Common myeloid progenitor, CD34-positive (primary cell): ENCODE data around the gene CSMD2.

Experiments
- CTCF ChIA-PET: fragments of 350-600 bp; sonication (Branson Sonifier 250); formaldehyde crosslinking; loops from one replicate; lab custom pipeline; 2021; ENCODE audit warnings: antibody characterized with exemption; lab: Charles Lee
- POLR2A ChIA-PET: fragments of 350-600 bp; sonication (Branson Sonifier 250); formaldehyde crosslinking; loops from one replicate; lab custom pipeline; 2021; ENCODE audit warnings: antibody characterized with exemption; lab: Charles Lee
- DNase-seq, 3 donors: peaks; one replicate each; pipeline versions ENCODE4 v3.0.0 to v3.0.0-alpha.2; 2013
- H3K27ac ChIP-seq, 2 experiments: 1 replicate in 1 of 2; 2 replicates in 1 of 2; pipeline ENCODE4 v1.7.0; 2013; ENCODE audit warnings: inconsistent platforms in 2 of 2, low read length in 2 of 2, mild to moderate bottlenecking in 2 of 2, low read depth in 1 of 2, moderate library complexity in 1 of 2; ENCODE audit not compliant: severe bottlenecking in 2 of 2, insufficient read depth in 1 of 2, poor library complexity in 1 of 2
- H3K27me3 ChIP-seq, 5 experiments: replicated peaks in 2 of 5; 1 replicate in 3 of 5; 2 replicates in 2 of 5; pipeline versions ENCODE4 v1.6.1 to v1.7.0; 2013; ENCODE audit warnings: low read length in 4 of 5, mild to moderate bottlenecking in 2 of 5, moderate library complexity in 2 of 5, inconsistent platforms in 1 of 5; ENCODE audit not compliant: insufficient read depth in 5 of 5, control insufficient read depth in 4 of 5
- H3K36me3 ChIP-seq, 4 experiments: 1 replicate in 2 of 4; 2 replicates in 2 of 4; pipeline versions ENCODE4 v1.6.1 to v1.7.0; 2013; ENCODE audit warnings: low read length in 3 of 4, control low read depth in 1 of 4, mild to moderate bottlenecking in 1 of 4; ENCODE audit not compliant: control insufficient read depth in 4 of 4, insufficient read depth in 4 of 4
- H3K4me1 ChIP-seq, 4 experiments: 1 replicate in 3 of 4; 2 replicates in 1 of 4; pipeline versions ENCODE4 v1.6.1 to v1.7.1; 2013; ENCODE audit warnings: low read length in 3 of 4, mild to moderate bottlenecking in 3 of 4, control low read depth in 1 of 4, inconsistent platforms in 1 of 4, moderate library complexity in 1 of 4; ENCODE audit not compliant: control insufficient read depth in 4 of 4, insufficient read depth in 4 of 4; ENCODE audit errors: control extremely low read depth in 1 of 4
- H3K4me3 ChIP-seq, 7 experiments: 1 replicate in 4 of 7; 2 replicates in 3 of 7; pipeline versions ENCODE4 v1.5.1 to v1.7.0; 2013; ENCODE audit warnings: mild to moderate bottlenecking in 7 of 7, low read length in 6 of 7, moderate library complexity in 6 of 7, inconsistent platforms in 2 of 7, low read depth in 2 of 7, control low read depth in 1 of 7; ENCODE audit not compliant: insufficient read depth in 4 of 7, control insufficient read depth in 1 of 7; ENCODE audit errors: extremely low read depth in 1 of 7
- H3K9me3 ChIP-seq, 5 experiments: 1 replicate in 4 of 5; 2 replicates in 1 of 5; pipeline versions ENCODE4 v1.6.1 to v1.7.1; 2013; ENCODE audit warnings: low read length in 4 of 5, mild to moderate bottlenecking in 2 of 5, inconsistent platforms in 1 of 5, low read depth in 1 of 5, moderate library complexity in 1 of 5; ENCODE audit not compliant: control insufficient read depth in 4 of 5, insufficient read depth in 2 of 5; ENCODE audit errors: control extremely low read depth in 1 of 5
- WGBS: methylation state at CpG from one replicate; pipeline ENCODE4 v1.1.5; 2013; ENCODE audit not compliant: insufficient coverage; 5-methylcytosine and 5-hydroxymethylcytosine counted together

CSMD2 gene

GRCh38 chr1:33654267-33654834 is 510.7 kb downstream of the CSMD2 start:
- peak; percentile 10 to 37 (median 30) for DNase-seq
- H3K27me3 ChIP-seq, result peaks cover 0 to 6% (median 0%) of the 10 kb centered on the region in 5 experiments
- ChIA-PET CTCF (interaction anchor here (1.2 to 3.2 kb wide), 3 partner anchors 22 to 942 kb away, joined by 3 to 11 read pairs (median 3); no protein-coding TSS in a partner anchor), POLR2A (no interaction called here)
- 70% methylated on average over 6 of the region's 7 CpGs for WGBS
- no peaks in the 10 kb centered on the region for H3K4me1 ChIP-seq
- H3K36me3 ChIP-seq, result no peaks in the 10 kb centered on the region
- no peak overlapping the region for H3K27ac ChIP-seq
- no peaks in the 10 kb centered on the region for H3K9me3 ChIP-seq
- H3K4me3 ChIP-seq, result no peak overlapping the region

- no peak for DNase-seq
- no peaks in the 10 kb centered on the region for H3K4me1 ChIP-seq
- ChIA-PET POLR2A (no interaction called here), CTCF (interaction anchor here (1.4 to 3.2 kb wide), 3 partner anchors 13 to 506 kb away, joined by 3 to 11 read pairs (median 4); no protein-coding TSS in a partner anchor)
- H3K36me3 ChIP-seq, result no peaks in the 10 kb centered on the region
- no peak overlapping the region for H3K27ac ChIP-seq
- no peak overlapping the region for H3K4me3 ChIP-seq
- H3K9me3 ChIP-seq, result no peaks in the 10 kb centered on the region
- peaks cover 0 to 6% (median under 1%) of the 10 kb centered on the region in 5 experiments for H3K27me3 ChIP-seq
- 95% methylated on average over 11 of the region's 12 CpGs for WGBS
These were observed 511.8 kb downstream of the CSMD2 start for GRCh38 chr1:33653226-33653625.

- Histone ChIP-seq H3K9me3 (no peaks in the 10 kb centered on the region), H3K27me3 (peaks cover 0 to 8% (median 2%) of the 10 kb centered on the region in 5 experiments), H3K4me3 (no peak overlapping the region), H3K4me1 (no peaks in the 10 kb centered on the region), H3K36me3 (no peaks in the 10 kb centered on the region), H3K27ac (no peak overlapping the region)
- CTCF ChIA-PET, result interaction anchor here (0.7 kb wide), 1 partner anchor 18 kb away, joined by 3 read pairs; no protein-coding TSS in a partner anchor
- POLR2A ChIA-PET, result no interaction called here
- no peak for DNase-seq
- 100% methylated on average over 1 of the region's 3 CpGs for WGBS
These were observed 514.3 kb downstream of the CSMD2 start for GRCh38 chr1:33650708-33651107.

GRCh38 chr1:33649759-33650158 is 515.3 kb downstream of the CSMD2 start:
- 94% methylated on average over 7 of the region's 7 CpGs for WGBS
- no peak overlapping the region for H3K27ac ChIP-seq
- no peaks in the 10 kb centered on the region for H3K4me1 ChIP-seq
- peaks cover 0 to 8% (median 2%) of the 10 kb centered on the region in 5 experiments for H3K27me3 ChIP-seq
- H3K4me3 ChIP-seq, result no peak overlapping the region
- no peaks in the 10 kb centered on the region for H3K36me3 ChIP-seq
- POLR2A ChIA-PET, result no interaction called here
- CTCF ChIA-PET, result no interaction called here
- no peak for DNase-seq
- no peaks in the 10 kb centered on the region for H3K9me3 ChIP-seq

GRCh38 chr1:33643216-33643615 is 521.8 kb downstream of the CSMD2 start:
- Histone ChIP-seq H3K4me3 (no peak overlapping the region), H3K27ac (no peak overlapping the region), H3K4me1 (no peaks in the 10 kb centered on the region), H3K36me3 (no peaks in the 10 kb centered on the region), H3K9me3 (no peaks in the 10 kb centered on the region), H3K27me3 (peaks cover 0 to 16% (median 5%) of the 10 kb centered on the region in 5 experiments)
- ChIA-PET CTCF (no interaction called here), POLR2A (no interaction called here)
- no peak for DNase-seq
- WGBS, result 86% methylated on average over 2 of the region's 4 CpGs

GRCh38 chr1:33641104-33641830 is 523.8 kb downstream of the CSMD2 start:
- Histone ChIP-seq H3K27me3 (peaks cover 0 to 12% (median 0%) of the 10 kb centered on the region in 5 experiments), H3K27ac (no peak overlapping the region), H3K4me1 (no peaks in the 10 kb centered on the region), H3K4me3 (no peak overlapping the region), H3K9me3 (no peaks in the 10 kb centered on the region), H3K36me3 (no peaks in the 10 kb centered on the region)
- POLR2A ChIA-PET, result no interaction called here
- 100% methylated on average over 3 of the region's 5 CpGs for WGBS
- peak in 2 of 3 donors; percentile 12 to 13 for DNase-seq
- CTCF ChIA-PET, result no interaction called here

- DNase-seq, result no peak
- H3K9me3 ChIP-seq, result no peaks in the 10 kb centered on the region
- H3K27ac ChIP-seq, result no peak overlapping the region
- WGBS, result 86% methylated on average over 1 of the region's 3 CpGs
- H3K36me3 ChIP-seq, result no peaks in the 10 kb centered on the region
- POLR2A ChIA-PET, result no interaction called here
- H3K27me3 ChIP-seq, result peaks cover 0 to 12% (median 0%) of the 10 kb centered on the region in 5 experiments
- no peaks in the 10 kb centered on the region for H3K4me1 ChIP-seq
- CTCF ChIA-PET, result interaction anchor here (1.1 to 1.3 kb wide), 2 partner anchors 9 to 13 kb away, joined by 3 to 4 read pairs; no protein-coding TSS in a partner anchor
- H3K4me3 ChIP-seq, result no peak overlapping the region
These were observed 524.8 kb downstream of the CSMD2 start for GRCh38 chr1:33640114-33640660.
